Stimulated activated CD4-positive, alpha-beta T cell treated with anti-CD3 and anti-CD28 coated beads, TNF-alpha, amount 100 ng/mL, for 1 hour (primary cell): Measurements from ENCODE around the gene GOLGA6L2.
"Not testable (repeated sequence)": the region's sequence is repeated elsewhere in the genome, so short reads cannot be mapped to it uniquely, and the experiment has no call there.

Source experiments
- DNase-seq, 3 donors: peaks; one replicate each; pipeline ENCODE4 v3.0.0-alpha.2; 2020; ENCODE audit warnings: low read depth in 3 of 3, low spot score in 1 of 3

GOLGA6L2 gene

GRCh38 chr15:23447107-23447500, at the start of gene GOLGA6L2:
TSS of gene GOLGA6L2 (minus strand) at chr15:23447243. CDS start at chr15:23447181, 62 bp downstream.
- no peak for DNase-seq

DNA sequence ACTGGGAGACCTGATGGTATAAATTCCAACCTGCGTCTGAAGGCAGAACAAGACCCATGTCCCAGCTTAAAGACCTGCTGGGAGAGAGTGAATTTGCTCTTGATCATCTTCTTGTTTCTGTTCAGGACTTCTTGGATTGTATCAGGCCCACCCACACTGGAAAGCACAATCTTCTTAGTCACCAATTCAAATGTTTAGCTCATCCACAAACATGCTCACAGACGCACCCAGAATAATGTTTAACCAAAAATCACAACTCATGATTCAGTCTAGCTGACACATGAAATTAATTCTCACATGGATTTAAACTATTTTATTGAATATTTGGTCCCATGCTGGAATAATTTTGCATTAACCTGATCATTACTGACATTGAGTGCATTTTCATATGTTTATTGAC, 37.8 kb upstream of the GOLGA6L2 start:
- no peak for DNase-seq

DNA sequence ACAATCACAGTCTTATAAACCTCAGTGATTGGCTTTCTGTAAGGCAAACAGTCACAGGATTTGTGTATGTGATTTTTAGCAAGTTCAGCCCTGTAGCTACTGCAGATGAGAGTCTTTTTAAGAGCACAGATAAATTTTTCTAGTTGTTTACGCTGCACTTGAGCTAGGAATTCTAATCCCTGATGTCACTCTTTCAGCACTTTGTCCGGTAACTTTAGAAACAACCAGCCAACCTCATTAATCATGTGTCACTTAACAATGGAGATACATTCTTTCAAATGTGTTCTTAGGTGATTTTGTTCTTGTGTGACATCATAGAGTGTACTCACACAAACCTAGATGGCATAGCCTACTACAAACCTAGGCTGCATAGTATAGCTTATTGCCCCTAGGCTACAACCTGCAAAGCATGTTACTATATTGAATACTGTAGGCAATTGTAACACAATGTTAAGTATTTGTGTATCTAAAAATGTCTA, 36.8 kb upstream of the GOLGA6L2 start:
- DNase-seq: no peak

- DNase-seq: no peak
Measured at GRCh38 chr15:23482764-23483489, 35.9 kb upstream of the GOLGA6L2 start.

GRCh38 chr15:23482228-23482627, 35.2 kb upstream of the GOLGA6L2 start:
- no peak for DNase-seq

- DNase-seq: no peak
Measured at GRCh38 chr15:23477920-23478319, 30.9 kb upstream of the GOLGA6L2 start.

- no peak for DNase-seq
Measured at GRCh38 chr15:23472678-23473077, 25.6 kb upstream of the GOLGA6L2 start.

- no peak for DNase-seq
Measured at GRCh38 chr15:23472033-23472432, 25.0 kb upstream of the GOLGA6L2 start.

GRCh38 chr15:23467110-23467600, 20.1 kb upstream of the GOLGA6L2 start:
- DNase-seq: no peak

DNA sequence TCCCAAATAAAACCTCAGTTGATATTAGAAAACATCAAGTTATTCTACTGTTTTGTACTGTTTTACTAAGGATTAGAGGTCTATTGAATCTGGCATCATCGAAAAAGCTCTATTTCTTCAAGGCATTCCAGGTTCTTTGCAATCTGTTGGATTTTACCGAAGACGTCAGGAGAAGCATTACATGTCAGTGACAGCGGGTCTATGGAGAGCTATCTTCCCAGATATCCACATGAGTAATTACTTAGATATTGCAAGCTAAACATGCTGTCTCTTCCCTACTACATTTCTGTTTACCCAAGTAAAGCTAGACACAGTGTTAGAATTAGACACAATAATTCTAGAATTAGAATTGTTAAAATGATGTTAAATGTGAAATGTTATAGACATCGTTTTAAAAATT, 10.8 kb upstream of the GOLGA6L2 start:
- DNase-seq: no peak

- DNase-seq: no peak
Measured at GRCh38 chr15:23446215-23447106, 582 bp downstream of the GOLGA6L2 start.

DNA sequence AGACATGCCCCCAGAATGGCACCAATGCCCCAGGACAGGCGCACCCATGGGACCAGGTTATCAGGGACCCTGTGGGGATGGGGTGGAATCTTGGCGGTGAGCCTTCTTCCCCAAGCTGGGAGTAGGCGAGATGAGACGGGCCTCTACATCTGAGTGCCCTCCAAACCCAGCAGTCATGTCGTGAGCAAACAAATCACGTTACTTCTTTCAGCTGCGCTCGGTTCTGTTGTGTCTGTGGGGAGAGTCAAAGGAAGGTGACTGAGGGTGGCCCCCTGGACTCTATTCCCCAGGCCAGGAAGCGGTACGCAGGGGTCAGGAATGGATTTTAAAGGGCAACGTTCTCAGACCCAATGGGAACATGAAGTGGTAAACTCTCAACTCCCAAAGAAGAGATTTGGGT, 2.8 kb downstream of the GOLGA6L2 start:
- no peak for DNase-seq

- no peak for DNase-seq
Measured at GRCh38 chr15:23441204-23441603, 5.8 kb downstream of the GOLGA6L2 start.

- DNase-seq: no peak
Measured at GRCh38 chr15:23440596-23440995, 6.4 kb downstream of the GOLGA6L2 start.

GRCh38 chr15:23439513-23439912, 7.5 kb downstream of the GOLGA6L2 start:
- no peak for DNase-seq

DNA sequence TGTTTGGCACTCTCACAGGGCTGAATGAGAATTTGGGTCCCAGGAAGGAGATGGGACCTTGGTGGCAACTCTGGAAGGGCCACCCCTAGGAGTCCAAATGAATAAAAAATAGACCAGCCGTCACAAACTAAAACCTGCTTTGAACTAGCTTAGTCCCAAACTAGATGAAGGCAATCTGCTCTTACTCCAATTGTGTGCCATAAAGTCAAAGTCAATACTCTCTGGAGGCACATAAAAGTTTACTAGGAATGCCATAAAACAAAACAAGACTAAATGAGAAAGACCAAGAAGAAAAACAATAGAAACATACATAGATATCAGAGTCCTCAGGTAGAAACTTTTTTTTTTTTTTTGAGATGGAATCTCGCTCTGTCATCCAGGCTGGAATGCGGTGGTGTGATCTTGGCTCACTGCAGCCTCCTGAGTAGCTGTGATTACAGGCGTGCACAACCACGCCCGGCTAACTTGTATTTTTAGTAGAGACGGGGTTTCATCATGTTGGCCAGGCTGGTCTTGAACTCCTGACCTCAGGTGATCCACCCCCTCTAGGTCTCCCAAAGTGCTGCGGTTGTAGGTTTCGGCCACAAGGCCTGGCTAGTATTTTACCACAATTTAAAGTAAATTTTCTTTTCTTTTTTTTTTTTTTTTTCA, 8.1 kb downstream of the GOLGA6L2 start:
- no peak for DNase-seq

GRCh38 chr15:23437673-23438072, 9.4 kb downstream of the GOLGA6L2 start:
- DNase-seq: no peak

DNA sequence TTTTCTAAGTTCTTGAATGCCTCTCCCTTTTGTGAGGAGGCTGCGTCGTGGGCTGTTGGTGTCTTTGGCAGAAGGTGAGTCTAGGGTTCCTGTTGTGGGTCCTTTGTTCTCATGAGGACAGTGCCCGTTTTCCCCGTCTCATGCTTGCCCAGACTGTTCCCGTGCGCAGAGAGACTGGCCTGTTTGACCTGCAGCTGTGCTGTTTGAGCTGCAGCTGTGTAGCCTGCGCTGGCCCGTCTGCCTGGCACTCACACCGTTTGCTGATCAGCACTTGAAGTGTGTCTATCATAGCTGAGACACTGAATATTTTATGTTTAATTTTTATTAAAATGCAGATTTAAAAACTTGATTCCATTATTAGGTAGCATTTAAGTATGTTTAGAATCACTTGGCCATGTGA, 9.9 kb downstream of the GOLGA6L2 start:
- DNase-seq: no peak

DNA sequence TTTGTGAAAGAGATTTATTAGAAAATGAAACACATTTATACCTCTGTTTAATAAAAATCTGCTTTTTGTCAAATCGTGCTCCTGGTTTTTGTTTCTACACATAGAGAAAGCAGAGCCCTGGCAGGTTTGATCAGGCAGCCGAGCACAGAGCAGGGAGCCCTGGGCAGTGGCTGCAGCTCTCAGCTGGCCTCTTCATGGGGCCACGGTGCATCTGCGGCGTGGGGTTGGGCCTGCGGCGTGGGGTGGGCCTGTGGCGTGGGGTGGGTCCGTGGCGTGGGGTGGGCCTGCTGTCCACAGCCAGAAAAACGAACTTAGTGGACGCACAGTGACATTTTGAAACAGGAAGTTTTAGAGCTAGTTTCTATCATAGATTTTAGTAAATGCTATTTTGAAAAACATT, 10.6 kb downstream of the GOLGA6L2 start:
- DNase-seq: no peak

- not testable (repeated sequence) for DNase-seq
Measured at GRCh38 chr15:23434699-23435098, 12.3 kb downstream of the GOLGA6L2 start.

DNA sequence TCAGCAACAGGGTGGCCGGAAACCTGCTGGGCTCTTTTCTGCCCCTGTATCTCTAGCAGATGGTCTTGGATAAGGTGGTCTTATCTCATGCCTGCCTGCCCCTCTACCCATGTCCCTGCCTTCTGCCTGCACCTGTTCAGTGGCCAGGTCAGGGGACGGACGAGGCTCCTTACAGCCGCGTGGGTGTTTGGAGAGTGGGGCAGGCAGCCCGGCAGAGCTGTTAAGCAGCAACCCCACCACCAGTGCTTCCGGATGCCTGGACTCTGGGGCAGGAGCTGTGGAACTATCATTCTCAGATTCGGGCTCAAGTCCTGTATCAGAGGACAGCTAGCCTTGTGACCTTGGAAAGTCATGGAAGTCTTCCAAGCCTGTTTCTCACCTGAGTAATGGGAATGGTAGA, 21.7 kb downstream of the GOLGA6L2 start:
- DNase-seq: not testable (repeated sequence)
